GM19372 (cell line): ENCODE measurements around the gene PSD4.

Experiments used
- ATAC-seq: cut with Tn5 transposase; IDR thresholded peaks from one replicate; pipeline ENCODE4 v1.9.1; 2021; ENCODE audit warnings: mild to moderate bottlenecking, low read depth, moderate library complexity; ENCODE audit not compliant: unreplicated experiment

PSD4 gene

GRCh38 chr2:113141451-113141850 is 32.3 kb upstream of the PSD4 start:
- ATAC-seq = no peak

DNA sequence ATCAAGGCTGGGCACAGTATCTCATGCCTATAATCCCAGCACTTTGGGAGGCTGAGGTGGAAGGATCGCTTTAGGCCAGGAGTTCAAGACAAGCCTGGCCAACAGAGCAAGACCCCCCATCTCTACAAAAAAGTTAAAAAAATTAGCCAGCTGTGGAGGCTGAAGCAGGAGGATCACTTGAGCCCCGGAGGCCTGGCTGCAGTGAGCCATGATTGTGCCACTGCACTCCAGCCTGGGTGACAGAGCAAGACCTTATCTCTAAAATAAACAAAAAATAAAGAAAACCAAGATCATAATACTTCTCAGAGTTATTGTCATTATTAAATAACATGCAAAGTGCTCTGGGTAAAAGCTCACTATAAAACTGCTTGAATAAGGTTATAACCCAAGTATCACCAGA is 31.5 kb upstream of the PSD4 start:
- no peak for ATAC-seq

- ATAC-seq = no peak
These were observed 29.5 kb upstream of the PSD4 start for GRCh38 chr2:113144259-113144658.

DNA sequence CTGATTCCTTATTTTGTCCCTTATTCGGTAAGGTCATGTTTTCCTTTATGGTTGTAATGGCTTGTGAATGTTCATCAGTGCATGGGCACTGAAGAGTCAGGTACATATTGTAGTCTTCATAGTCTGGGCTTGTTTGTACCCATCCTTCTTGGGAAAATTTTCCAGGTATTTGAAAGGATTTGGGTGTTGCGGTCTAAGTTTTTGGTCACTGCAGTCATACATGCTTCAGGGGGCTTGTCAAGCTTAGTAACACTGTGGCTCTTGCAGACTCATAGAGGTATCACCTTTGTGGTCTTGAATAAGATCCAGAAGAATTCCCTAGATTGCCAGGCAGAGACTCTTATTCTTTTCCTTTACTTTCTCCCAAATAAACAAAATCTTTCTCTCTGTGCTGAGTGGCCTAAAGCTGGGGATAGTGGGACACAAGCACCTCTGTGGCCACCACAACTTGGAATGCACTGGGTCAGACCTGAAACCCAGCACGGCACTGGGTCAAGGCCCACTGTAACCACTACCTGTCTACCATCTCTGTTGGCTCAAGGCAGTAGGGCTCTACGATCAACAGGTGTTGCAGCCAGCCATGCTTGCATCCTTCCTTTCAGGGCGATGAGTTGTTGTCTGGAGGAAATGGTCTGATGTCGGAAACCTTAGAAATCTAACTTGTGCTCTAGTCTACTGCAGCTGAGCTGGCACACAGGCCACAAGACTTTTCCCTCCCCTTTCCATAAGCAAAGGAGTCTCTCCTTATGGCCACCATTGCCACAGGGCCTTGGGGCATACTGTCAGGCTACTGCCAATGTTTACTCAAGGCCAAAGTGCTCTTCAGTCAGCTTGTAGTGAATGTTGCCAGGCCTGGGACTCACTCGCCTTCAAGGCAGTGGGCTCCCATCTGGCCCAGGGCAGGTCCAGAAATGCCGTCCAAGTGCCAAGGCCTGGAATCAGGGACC is 24.9 kb upstream of the PSD4 start:
- no peak for ATAC-seq

- ATAC-seq = no peak
These were observed 24.1 kb upstream of the PSD4 start for GRCh38 chr2:113149553-113150257.

- ATAC-seq = no peak
These were observed 23.5 kb upstream of the PSD4 start for GRCh38 chr2:113150258-113150601.

- no peak for ATAC-seq
These were observed 18.4 kb upstream of the PSD4 start for GRCh38 chr2:113155331-113155730.

DNA sequence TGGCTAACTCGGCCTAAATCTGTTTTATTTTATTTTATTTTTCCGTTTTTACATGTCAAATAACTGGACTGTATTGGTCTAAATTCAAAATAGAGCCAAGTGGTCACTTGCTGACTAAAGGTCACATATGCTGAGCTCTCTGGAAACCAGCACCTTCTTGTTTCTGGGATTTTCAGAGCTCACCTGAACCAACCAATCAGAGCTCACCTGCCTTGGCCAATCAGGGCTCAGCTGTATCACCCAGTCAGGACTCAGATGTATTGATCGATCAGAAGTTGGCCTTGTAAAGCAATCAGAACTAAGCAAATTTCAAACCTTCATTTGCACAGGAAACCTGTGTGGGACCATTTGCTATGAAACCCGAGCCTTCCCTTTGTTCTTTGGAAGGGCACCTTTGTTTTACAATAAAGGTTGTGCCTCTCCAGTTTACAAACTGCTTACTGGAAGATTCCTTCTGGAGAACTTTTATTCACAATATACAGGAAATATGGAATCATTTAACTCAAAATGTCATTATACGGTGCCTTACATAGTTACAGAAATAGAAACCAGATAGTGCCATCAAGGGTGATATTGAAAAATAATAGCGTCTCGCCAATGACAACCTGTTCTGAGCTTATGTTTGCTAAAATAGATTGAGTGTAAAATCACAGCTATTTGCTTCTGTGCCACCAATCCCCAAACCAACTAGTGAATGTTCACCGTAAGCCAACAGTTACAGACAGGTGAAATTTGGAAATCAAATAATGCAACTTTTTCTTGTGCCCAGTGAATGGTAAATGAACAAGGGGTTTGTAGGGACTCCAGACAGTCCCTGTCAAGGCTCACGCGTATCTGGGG is 17.3 kb upstream of the PSD4 start:
- no peak for ATAC-seq

GRCh38 chr2:113157118-113157896 is 16.5 kb upstream of the PSD4 start:
- ATAC-seq = peak; percentile 63

DNA sequence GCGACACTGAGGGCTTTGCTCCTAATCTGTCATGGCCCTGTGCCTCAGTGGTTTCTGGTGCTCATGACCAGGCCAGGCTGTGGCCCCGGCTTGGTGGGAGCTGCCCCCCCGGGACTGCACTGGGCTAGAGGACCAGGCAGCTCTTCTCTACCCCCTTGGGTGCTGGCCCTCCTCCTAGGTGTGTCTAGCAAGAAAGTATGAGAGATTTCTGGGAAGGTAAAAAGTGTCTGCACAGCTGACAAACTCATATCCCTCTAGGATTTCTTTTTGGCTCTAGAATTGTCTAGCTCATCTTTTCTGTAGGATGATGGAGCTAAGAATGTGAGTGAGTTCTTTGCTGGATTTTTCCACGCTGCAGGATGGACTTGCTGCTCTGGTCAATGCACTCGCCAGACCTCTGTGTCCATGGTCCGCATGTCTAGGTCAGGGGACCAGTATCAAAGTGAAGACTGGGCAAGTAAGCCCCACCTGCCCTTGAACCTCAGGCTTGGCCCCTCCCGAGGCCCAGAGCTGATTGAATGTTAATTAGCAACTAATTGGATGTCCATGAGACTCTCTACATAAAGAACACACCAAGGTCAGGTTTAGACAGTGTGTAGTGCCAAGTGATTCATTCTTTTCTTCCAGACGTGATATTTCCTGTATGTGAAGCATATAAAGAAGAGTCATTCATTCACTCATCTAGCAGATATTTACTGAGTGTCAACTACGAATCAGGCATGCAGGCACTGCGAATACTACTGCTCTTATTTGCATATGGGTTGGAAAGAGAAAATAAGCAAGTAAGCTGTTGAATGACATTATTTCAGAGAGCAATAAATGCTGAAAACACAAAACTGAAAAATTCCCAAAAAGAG is 15.6 kb upstream of the PSD4 start:
- ATAC-seq = no peak

- ATAC-seq = no peak
These were observed 14.8 kb upstream of the PSD4 start for GRCh38 chr2:113158884-113159553.

- ATAC-seq = no peak
These were observed 13.5 kb upstream of the PSD4 start for GRCh38 chr2:113160248-113160647.

DNA sequence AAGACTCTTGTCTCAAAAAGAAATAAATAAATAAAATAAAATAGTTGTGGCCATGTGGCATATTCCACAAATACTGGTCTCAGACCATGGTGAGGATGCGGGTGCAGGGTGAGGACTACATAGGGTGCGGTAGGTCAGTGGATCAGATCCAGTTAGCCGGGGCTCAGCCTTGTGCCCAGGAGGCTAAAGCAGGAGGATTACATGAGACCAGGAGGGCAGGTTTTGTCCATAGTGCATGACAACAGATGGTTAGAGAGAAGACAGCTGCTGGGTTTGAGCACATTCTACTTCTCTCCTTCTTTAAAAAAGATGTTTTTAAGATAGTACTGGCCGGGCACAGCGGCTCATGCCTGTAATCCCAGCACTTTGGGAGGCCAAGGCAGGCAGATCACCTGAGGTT is 12.8 kb upstream of the PSD4 start:
- no peak for ATAC-seq

DNA sequence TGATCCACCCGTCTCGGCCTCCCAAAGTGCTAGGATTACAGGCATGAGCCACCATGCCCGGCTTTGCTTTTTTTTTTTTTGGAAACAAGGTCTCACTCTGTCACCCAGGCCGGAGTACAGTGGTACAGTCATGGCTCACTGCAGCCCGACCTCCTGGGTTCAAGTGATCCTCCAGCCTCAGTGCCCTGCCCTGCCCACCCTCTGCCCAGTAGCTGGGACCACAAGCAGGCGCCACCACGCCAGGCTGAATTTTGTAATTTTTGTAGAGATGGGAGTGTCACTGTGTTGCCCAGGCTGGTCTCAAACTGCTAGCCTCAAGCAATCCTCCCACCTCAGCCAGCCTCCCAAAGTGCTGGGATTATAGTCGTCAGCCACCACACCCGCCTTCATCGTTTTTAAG is 11.6 kb upstream of the PSD4 start:
- ATAC-seq = no peak

GRCh38 chr2:113162869-113163268 is 10.9 kb upstream of the PSD4 start:
- ATAC-seq = no peak

DNA sequence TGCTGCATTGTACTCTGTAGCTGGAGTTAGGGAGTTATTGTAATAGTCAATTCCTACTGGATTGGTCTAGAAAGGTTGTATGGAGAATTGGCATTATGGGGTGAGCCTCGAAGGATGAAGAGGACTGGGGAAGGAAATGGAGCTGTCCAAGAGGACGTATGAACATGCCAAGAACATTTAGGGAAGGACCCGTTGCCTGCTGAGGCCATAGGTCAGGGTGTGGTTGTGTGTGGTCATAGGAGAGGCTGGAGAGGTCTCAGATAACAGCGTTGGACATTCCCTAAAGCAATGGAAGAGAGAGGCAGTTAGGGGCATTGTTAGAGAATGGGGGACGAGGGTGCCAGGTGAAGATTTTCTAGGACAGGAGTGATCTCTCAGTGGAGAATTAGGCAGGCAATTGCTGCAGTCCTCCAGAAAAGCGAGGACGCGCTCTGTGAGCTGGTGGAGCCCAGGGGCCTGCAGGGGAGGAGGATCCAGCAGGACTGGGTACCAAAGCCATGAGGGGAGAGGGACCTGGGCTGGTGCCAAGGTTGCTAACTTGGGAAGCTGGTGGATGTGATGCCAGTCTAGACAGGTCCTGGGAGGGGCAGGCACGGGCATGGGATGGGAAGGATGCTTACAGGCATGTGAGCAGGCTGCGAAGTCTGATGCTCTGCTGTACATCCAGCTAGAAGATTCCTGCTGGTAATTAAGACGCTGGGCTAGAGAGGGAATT is 9.4 kb upstream of the PSD4 start:
- no peak for ATAC-seq

- ATAC-seq = no peak
These were observed 8.7 kb upstream of the PSD4 start for GRCh38 chr2:113164930-113165585.

DNA sequence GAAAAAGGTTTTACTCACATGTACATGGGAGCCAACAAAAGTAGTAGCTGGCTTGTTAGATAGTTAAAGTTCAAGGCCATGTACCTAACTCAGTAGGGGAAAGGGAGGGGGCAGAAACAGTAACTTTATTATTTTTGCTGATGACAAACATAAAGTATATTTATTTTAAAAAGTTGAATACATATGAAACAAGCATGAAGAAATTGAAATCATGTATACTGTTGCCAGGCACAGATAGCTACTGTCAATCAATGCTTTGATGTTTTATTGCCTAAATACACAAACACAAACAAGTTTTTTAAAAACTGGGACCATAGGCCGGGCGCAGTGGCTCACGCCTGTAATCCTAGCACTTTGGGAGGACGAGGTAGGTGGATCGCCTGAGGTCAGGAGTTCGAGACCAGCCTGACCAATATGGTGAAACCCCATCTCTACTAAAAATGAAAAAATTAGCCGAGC is 7.6 kb upstream of the PSD4 start:
- ATAC-seq = no peak
